ENCODE measurements around the gene NHLRC1. TPM values are rescaled to one million over a fixed set of nuclear protein-coding genes. Genes with fewer than 3 reads are reported as not detected.
A peak's percentile ranks its signal among the peaks of the same experiment; 100 is the strongest.

NHLRC1 gene
- total and polyA plus RNA-seq, 2 of the 13 experiments (the other 11 are each of a cell fraction or from before 2014, with no cell fraction given) = 0.04 to 0.11 TPM

DNA sequence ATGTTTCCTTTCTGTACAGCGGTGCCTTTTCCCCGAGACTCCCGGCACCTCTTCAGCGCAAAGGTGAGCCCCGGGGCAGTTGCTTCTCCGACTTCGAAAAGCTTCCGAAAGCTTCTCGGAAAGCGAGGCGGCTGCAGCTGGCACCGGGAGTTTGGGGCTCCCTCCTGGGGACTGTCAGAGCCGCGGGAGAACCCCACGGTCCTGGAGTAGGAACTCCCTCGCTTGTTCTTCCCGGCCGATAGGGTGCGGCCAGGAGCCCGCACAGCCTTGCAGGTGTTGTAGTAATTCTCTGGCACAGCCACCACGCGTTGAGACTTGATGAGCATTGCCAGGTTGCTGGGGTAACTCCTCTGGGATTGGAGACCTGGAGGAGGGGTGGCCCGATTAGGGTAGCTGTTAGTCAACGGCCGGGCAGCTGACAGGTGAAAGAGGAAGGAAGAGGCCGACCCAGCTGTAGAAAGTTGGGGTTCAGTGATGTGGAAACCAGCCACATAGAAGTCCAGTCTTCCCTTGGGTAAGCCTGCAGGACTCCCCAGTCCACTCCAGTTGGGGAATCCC is 33.5 kb upstream of the NHLRC1 start (continued):
- TF ChIP-seq, protein P1, sequence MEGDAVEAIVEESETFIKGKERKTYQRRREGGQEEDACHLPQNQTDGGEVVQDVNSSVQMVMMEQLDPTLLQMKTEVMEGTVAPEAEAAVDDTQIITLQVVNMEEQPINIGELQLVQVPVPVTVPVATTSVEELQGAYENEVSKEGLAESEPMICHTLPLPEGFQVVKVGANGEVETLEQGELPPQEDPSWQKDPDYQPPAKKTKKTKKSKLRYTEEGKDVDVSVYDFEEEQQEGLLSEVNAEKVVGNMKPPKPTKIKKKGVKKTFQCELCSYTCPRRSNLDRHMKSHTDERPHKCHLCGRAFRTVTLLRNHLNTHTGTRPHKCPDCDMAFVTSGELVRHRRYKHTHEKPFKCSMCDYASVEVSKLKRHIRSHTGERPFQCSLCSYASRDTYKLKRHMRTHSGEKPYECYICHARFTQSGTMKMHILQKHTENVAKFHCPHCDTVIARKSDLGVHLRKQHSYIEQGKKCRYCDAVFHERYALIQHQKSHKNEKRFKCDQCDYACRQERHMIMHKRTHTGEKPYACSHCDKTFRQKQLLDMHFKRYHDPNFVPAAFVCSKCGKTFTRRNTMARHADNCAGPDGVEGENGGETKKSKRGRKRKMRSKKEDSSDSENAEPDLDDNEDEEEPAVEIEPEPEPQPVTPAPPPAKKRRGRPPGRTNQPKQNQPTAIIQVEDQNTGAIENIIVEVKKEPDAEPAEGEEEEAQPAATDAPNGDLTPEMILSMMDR (CRISPR knock-in tag; IDR thresholded peaks at IDR 0.05) = peak; percentile 73
- TF ChIP-seq ZNF605 (CRISPR knock-in tag; IDR thresholded peaks at IDR 0.05) (peak; percentile 70), MYPOP (CRISPR knock-in tag; IDR thresholded peaks at IDR 0.05) (no peak), FOXM1 (CRISPR knock-in tag; IDR thresholded peaks at IDR 0.05) (no peak), ZNF569 (CRISPR knock-in tag; IDR thresholded peaks at IDR 0.05; ENCODE audit: borderline replicate concordance) (no peak), ZNF18 (CRISPR knock-in tag; IDR thresholded peaks at IDR 0.05; ENCODE audit: insufficient replicate concordance) (peak; percentile 1), ZNF160 (CRISPR knock-in tag; IDR thresholded peaks at IDR 0.05) (no peak), ZFAT (CRISPR knock-in tag; conservative IDR thresholded peaks at IDR 0.05) (no peak), ARNTL (CRISPR knock-in tag; IDR thresholded peaks at IDR 0.05) (0 out of 2 replicates have a peak, but pooled peaks have one; percentile 9), ZNF329 (CRISPR knock-in tag; IDR thresholded peaks at IDR 0.05; ENCODE audit: low read depth) (no peak), FOXK1 (CRISPR knock-in tag; IDR thresholded peaks at IDR 0.05; ENCODE audit: borderline replicate concordance, low read depth) (0 out of 2 replicates have a peak, but pooled peaks have one; percentile 8), U2AF1 (optimal IDR thresholded peaks at IDR 0.05; ENCODE audit: low read depth, low read length) (no peak), ZNF710 (CRISPR knock-in tag; IDR thresholded peaks at IDR 0.05; ENCODE audit: borderline replicate concordance) (peak; percentile 46; the same call in 1 of the 2 replicates)
- TF ChIP-seq, protein P2, sequence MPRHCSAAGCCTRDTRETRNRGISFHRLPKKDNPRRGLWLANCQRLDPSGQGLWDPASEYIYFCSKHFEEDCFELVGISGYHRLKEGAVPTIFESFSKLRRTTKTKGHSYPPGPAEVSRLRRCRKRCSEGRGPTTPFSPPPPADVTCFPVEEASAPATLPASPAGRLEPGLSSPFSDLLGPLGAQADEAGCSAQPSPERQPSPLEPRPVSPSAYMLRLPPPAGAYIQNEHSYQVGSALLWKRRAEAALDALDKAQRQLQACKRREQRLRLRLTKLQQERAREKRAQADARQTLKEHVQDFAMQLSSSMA (CRISPR knock-in tag; IDR thresholded peaks at IDR 0.05) = no peak
- TF ChIP-seq, protein P3, sequence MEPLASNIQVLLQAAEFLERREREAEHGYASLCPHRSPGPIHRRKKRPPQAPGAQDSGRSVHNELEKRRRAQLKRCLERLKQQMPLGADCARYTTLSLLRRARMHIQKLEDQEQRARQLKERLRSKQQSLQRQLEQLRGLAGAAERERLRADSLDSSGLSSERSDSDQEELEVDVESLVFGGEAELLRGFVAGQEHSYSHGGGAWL (CRISPR knock-in tag; IDR thresholded peaks at IDR 0.05) = no peak
- TF ChIP-seq, protein P4, sequence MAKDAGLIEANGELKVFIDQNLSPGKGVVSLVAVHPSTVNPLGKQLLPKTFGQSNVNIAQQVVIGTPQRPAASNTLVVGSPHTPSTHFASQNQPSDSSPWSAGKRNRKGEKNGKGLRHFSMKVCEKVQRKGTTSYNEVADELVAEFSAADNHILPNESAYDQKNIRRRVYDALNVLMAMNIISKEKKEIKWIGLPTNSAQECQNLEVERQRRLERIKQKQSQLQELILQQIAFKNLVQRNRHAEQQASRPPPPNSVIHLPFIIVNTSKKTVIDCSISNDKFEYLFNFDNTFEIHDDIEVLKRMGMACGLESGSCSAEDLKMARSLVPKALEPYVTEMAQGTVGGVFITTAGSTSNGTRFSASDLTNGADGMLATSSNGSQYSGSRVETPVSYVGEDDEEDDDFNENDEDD (CRISPR knock-in tag; IDR thresholded peaks at IDR 0.05; ENCODE audit: borderline replicate concordance) = no peak
- TF ChIP-seq, protein P5, sequence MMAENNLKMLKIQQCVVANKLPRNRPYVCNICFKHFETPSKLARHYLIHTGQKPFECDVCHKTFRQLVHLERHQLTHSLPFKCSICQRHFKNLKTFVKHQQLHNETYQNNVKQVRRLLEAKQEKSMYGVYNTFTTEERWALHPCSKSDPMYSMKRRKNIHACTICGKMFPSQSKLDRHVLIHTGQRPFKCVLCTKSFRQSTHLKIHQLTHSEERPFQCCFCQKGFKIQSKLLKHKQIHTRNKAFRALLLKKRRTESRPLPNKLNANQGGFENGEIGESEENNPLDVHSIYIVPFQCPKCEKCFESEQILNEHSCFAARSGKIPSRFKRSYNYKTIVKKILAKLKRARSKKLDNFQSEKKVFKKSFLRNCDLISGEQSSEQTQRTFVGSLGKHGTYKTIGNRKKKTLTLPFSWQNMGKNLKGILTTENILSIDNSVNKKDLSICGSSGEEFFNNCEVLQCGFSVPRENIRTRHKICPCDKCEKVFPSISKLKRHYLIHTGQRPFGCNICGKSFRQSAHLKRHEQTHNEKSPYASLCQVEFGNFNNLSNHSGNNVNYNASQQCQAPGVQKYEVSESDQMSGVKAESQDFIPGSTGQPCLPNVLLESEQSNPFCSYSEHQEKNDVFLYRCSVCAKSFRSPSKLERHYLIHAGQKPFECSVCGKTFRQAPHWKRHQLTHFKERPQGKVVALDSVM (CRISPR knock-in tag; IDR thresholded peaks at IDR 0.05) = no peak
